ENCODE results near the gene C4orf50. TPM values are rescaled to one million over a fixed set of nuclear protein-coding genes. Genes with fewer than 3 reads are reported as not detected.

Gene C4orf50
- under 1 TPM; under 0.01 to 0.16 (median under 0.01) TPM for total RNA-seq

- TF ChIP-seq, protein P1, sequence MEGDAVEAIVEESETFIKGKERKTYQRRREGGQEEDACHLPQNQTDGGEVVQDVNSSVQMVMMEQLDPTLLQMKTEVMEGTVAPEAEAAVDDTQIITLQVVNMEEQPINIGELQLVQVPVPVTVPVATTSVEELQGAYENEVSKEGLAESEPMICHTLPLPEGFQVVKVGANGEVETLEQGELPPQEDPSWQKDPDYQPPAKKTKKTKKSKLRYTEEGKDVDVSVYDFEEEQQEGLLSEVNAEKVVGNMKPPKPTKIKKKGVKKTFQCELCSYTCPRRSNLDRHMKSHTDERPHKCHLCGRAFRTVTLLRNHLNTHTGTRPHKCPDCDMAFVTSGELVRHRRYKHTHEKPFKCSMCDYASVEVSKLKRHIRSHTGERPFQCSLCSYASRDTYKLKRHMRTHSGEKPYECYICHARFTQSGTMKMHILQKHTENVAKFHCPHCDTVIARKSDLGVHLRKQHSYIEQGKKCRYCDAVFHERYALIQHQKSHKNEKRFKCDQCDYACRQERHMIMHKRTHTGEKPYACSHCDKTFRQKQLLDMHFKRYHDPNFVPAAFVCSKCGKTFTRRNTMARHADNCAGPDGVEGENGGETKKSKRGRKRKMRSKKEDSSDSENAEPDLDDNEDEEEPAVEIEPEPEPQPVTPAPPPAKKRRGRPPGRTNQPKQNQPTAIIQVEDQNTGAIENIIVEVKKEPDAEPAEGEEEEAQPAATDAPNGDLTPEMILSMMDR (IDR thresholded peaks at IDR 0.05; ENCODE audit: low read depth) = no peak
Observed at GRCh38 chr4:6018331-6018730, at the start of gene C4orf50. Gene C4orf50 (minus strand): TSS chr4:6018431.

DNA sequence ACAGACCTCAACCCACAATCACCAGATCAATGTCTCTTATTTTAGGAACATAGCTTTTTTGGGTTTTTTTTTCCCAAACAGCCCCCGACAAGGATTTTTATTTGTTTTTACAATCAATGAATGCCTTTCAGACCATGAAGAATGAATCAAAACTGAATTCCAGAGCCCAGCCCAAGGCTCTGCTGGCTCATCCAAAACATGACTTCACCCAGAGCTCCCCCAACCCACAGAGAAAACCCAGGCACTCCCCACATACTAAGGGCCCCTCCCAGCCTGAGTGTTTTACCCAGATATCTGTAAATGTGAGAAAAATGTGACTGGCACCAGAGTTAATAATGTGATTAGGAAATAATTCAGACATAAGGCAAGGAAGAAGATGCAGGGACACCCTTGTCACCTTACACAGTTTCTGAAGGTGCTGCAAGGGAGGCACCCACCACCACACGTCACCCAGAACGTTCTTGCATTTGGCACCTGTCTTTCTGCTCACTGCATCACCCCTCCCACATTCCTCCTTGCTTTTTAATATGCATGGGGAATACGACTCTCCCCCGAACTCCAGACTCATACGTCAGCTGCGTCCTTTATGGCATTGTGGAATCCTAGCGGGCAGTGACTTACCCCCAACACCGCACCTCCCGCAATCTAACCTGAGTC, 47.8 kb upstream of the C4orf50 start:
- TF ChIP-seq, protein P1 (IDR thresholded peaks at IDR 0.05; ENCODE audit: low read depth) = no peak

DNA sequence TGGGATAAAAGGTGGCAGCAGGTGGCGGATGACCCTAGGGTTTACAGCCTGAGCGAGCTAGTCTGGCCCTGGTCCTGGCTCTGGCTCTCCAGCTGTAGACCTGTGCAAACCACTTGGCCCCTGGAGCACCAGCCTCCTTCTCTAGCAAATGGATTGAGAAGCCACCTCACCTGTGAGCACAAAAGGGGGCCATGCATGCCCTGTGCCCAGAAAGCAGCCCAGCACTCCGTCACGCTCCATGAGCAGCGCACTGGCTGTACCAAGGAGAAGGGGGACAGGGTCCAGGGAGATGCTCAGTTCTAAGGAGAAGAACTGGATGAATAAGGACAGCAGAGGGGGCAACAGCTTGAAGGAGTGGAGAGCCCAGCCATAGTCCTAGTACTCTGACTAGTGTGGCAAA, 46.9 kb upstream of the C4orf50 start:
- TF ChIP-seq, protein P1 (IDR thresholded peaks at IDR 0.05; ENCODE audit: low read depth) = no peak

- TF ChIP-seq, protein P1 (IDR thresholded peaks at IDR 0.05; ENCODE audit: low read depth) = no peak
Observed at GRCh38 chr4:6064383-6064782, 46.2 kb upstream of the C4orf50 start.

DNA sequence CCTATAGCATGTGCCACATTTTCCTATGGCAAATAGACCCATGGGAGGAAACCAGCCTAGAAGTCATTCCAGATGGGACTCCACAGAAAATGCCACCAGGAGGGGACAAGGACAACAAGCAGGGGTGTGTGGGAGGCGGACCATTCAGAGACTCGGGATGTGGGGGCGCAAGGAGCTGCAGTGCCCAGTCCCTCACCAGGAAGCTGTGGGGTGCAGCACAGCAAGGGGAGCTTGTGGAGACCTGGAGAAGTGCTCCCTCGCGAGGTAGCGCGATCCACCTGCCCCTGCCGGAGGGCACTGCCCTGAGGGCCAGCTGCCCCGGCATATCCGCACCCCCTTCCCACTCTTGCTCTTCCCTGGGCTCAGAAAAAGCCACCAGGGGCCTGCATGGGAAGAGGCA, 45.5 kb upstream of the C4orf50 start:
- TF ChIP-seq, protein P1 (IDR thresholded peaks at IDR 0.05; ENCODE audit: low read depth) = no peak

GRCh38 chr4:6062133-6062532, 43.9 kb upstream of the C4orf50 start:
- TF ChIP-seq, protein P1 (IDR thresholded peaks at IDR 0.05; ENCODE audit: low read depth) = no peak

- TF ChIP-seq, protein P1 (IDR thresholded peaks at IDR 0.05; ENCODE audit: low read depth) = no peak
Observed at GRCh38 chr4:6059375-6059805, 41.2 kb upstream of the C4orf50 start.

All from subcutaneous adipose tissue (tissue), 4 donors.